ENCODE measurements around the gene LRRC3.

The LRRC3 gene

DNA sequence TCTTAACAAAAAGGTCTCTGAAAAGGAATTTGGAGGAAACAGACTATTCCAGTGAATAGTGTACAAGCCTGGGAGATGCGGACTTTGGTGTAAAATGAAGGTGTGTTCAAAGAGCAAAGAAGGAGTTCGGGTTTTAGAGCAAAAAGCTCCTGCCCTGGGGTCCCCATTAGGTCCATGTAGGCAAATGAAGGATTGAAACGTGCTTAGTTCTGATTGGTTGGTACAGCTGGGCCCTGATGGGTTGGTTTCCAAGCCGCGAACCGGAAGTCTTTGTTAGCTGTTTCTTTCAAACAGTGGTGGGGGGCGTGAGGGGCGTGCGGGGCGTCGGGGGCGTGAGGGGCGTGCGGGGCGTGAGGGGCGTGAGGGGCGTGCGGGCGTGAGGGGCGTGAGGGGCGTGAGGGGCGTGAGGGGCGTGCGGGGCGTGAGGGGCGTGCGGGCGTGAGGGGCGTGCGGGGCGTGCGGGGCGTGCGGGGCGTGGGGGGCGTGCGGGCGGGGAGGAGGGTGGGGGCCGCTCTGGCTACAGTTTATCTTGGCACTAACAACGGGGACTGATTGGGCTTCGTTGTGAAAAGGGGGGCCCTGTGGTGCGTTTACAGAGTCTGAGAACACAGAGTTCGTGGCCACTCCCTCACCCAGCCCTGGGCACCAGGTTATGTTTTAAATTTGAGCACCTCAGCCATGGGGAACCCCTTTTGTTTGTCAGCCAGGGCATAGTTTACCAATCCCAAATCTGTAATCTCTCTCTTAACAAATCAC is 29.4 kb downstream of the LRRC3 start:
- WGBS, 2 donors (ENCODE audit: extremely low coverage in 2 of 2, insufficient read length in 2 of 2, insufficient replicate concordance in 1 of 2): no CpG with 5 or more reads among the region's 43 CpGs
- Histone ChIP-seq H3K18ac (ENCODE audit: low read length) (peak overlapping the region; percentile 46), H3K4ac (ENCODE audit: low read length) (no peak overlapping the region), H2BK120ac (ENCODE audit: low read depth, low read length) (no peak overlapping the region), H2AK5ac (ENCODE audit: low read depth, low read length) (no peak overlapping the region), H3K14ac (ENCODE audit: low read length) (no peak overlapping the region), H3K9ac (ENCODE audit: low read depth, low read length, poor library complexity) (no peak overlapping the region), H4K91ac (ENCODE audit: low read depth, low read length, poor library complexity) (no peak overlapping the region), H2BK12ac (ENCODE audit: low read length) (no peak overlapping the region), H2BK5ac (ENCODE audit: low read length) (no peak overlapping the region), H3K36me3 (replicated peaks in 1 of 2; ENCODE audit: control insufficient read depth in 2 of 2, insufficient read depth in 2 of 2, low read length in 2 of 2) (no peaks in the 10 kb centered on the region), H3K23ac (ENCODE audit: low read depth, low read length, poor library complexity) (no peak overlapping the region), H3K4me3 (ENCODE audit: low read length in 2 of 2) (no peak overlapping the region), H3K4me2 (ENCODE audit: insufficient read depth, low read length, poor library complexity, severe bottlenecking) (no peak overlapping the region), H2AFZ (ENCODE audit: low read length) (no peak overlapping the region), H3K4me1 (ENCODE audit: control insufficient read depth in 2 of 2, insufficient read depth in 1 of 2, low read depth in 1 of 2, low read length in 2 of 2) (no peaks in the 10 kb centered on the region), H3K27me3 (ENCODE audit: control insufficient read depth in 3 of 3, insufficient read depth in 3 of 3, low read depth in 1 of 3, low read length in 3 of 3) (peaks cover 0 to 10% (median 0%) of the 10 kb centered on the region in 3 experiments), H3K27ac (replicated peaks; ENCODE audit: low read length) (no peak overlapping the region), H2BK15ac (ENCODE audit: low read length) (no peak overlapping the region), H3K9me3 (replicated peaks in 1 of 2; ENCODE audit: control insufficient read depth in 2 of 2, insufficient read depth in 1 of 2, low read depth in 1 of 2, low read length in 2 of 2) (peaks cover 0 to 5% of the 10 kb centered on the region in 2 donors), H4K8ac (ENCODE audit: low read depth, low read length) (no peak overlapping the region), H3K79me1 (ENCODE audit: low read depth, low read length) (no peaks in the 10 kb centered on the region)
- no peak for DNase-seq (ENCODE audit: low spot score)

DNA sequence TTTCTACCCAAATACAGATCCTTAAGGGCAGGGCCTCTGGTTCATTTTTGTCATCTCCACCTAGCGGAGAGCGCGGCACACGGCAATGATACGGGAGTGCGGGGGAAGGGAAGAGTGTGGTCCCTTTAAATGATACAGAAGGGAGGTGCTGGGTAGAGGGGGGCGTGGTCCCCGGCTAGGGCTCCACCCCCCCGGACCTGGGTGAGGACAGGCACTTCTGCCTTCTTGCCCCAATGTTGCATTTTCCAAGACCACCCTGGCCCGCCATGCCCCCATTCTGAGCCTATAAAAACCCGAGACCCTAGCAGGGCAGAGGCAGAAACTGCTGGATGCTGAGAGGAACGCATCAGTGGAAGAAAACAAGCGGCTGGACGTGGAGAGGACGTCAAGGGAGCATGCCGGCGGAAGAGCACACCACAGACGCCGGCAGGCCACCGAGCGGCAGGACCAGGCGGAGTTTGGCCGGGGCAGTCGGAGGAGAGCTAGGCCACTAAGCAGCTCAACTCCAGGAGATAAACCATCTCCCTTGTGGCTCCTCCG is 30.0 kb downstream of the LRRC3 start:
- Histone ChIP-seq H2BK12ac (ENCODE audit: low read length) (no peak overlapping the region), H2BK15ac (ENCODE audit: low read length) (peak overlapping the region; percentile 27), H3K23ac (ENCODE audit: low read depth, low read length, poor library complexity) (peak overlapping the region; percentile 21), H3K9me3 (replicated peaks in 1 of 2; ENCODE audit: control insufficient read depth in 2 of 2, insufficient read depth in 1 of 2, low read depth in 1 of 2, low read length in 2 of 2) (peaks cover 0 to 5% of the 10 kb centered on the region in 2 donors), H3K9ac (ENCODE audit: low read depth, low read length, poor library complexity) (peak overlapping the region; percentile 46), H3K4me2 (ENCODE audit: insufficient read depth, low read length, poor library complexity, severe bottlenecking) (peak overlapping the region; percentile 46), H3K36me3 (replicated peaks in 1 of 2; ENCODE audit: control insufficient read depth in 2 of 2, insufficient read depth in 2 of 2, low read length in 2 of 2) (no peaks in the 10 kb centered on the region), H4K91ac (ENCODE audit: low read depth, low read length, poor library complexity) (no peak overlapping the region), H3K27ac (replicated peaks; ENCODE audit: low read length) (no peak overlapping the region), H2BK120ac (ENCODE audit: low read depth, low read length) (no peak overlapping the region), H3K27me3 (ENCODE audit: control insufficient read depth in 3 of 3, insufficient read depth in 3 of 3, low read depth in 1 of 3, low read length in 3 of 3) (peaks cover 0 to 10% (median 0%) of the 10 kb centered on the region in 3 experiments), H3K4ac (ENCODE audit: low read length) (no peak overlapping the region), H3K79me1 (ENCODE audit: low read depth, low read length) (no peaks in the 10 kb centered on the region), H3K4me1 (ENCODE audit: control insufficient read depth in 2 of 2, insufficient read depth in 1 of 2, low read depth in 1 of 2, low read length in 2 of 2) (no peaks in the 10 kb centered on the region), H4K8ac (ENCODE audit: low read depth, low read length) (no peak overlapping the region), H3K4me3 (ENCODE audit: low read length in 2 of 2) (peak overlapping the region; percentile 54 to 75), H3K18ac (ENCODE audit: low read length) (peak overlapping the region; percentile 0), H2BK5ac (ENCODE audit: low read length) (no peak overlapping the region), H3K14ac (ENCODE audit: low read length) (no peak overlapping the region), H2AK5ac (ENCODE audit: low read depth, low read length) (no peak overlapping the region), H2AFZ (ENCODE audit: low read length) (peak overlapping the region; percentile 80)
- WGBS, 2 donors (ENCODE audit: extremely low coverage in 2 of 2, insufficient read length in 2 of 2, insufficient replicate concordance in 1 of 2): no CpG with 5 or more reads among the region's 25 CpGs
- DNase-seq (ENCODE audit: low spot score): peak; percentile 29

DNA sequence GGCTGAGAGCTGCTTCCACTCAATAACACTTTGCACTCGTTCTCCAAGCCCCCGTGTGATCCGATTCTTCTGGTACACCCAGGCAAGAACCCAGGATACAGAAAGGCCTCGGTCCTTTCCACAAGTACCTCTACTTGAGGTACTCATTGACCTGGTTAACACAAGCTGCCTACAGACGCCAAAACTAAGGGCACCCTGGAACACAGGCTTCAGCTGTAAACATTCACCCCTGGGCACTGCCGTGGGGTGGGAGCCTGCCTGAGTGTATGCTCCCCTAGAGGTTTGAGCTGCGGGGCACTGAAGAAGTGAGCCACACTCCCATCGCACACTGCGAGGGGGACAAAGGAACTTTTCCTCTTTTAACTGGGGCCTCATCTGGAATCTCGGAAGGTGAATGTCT is 30.5 kb downstream of the LRRC3 start:
- peak overlapping the region; percentile 46 for H3K9ac ChIP-seq (ENCODE audit: low read depth, low read length, poor library complexity)
- H3K27me3 ChIP-seq (ENCODE audit: control insufficient read depth in 3 of 3, insufficient read depth in 3 of 3, low read depth in 1 of 3, low read length in 3 of 3): peaks cover 0 to 10% (median 0%) of the 10 kb centered on the region in 3 experiments
- peak overlapping the region; percentile 80 for H2AFZ ChIP-seq (ENCODE audit: low read length)
- peak overlapping the region; percentile 27 for H2BK15ac ChIP-seq (ENCODE audit: low read length)
- peak overlapping the region; percentile 54 to 75 for H3K4me3 ChIP-seq (ENCODE audit: low read length in 2 of 2)
- H3K36me3 ChIP-seq (replicated peaks in 1 of 2; ENCODE audit: control insufficient read depth in 2 of 2, insufficient read depth in 2 of 2, low read length in 2 of 2): no peaks in the 10 kb centered on the region
- no peak overlapping the region for H4K91ac ChIP-seq (ENCODE audit: low read depth, low read length, poor library complexity)
- H3K4me2 ChIP-seq (ENCODE audit: insufficient read depth, low read length, poor library complexity, severe bottlenecking): peak overlapping the region; percentile 46
- H2AK5ac ChIP-seq (ENCODE audit: low read depth, low read length): no peak overlapping the region
- no peak overlapping the region for H3K27ac ChIP-seq (replicated peaks; ENCODE audit: low read length)
- H2BK12ac ChIP-seq (ENCODE audit: low read length): no peak overlapping the region
- H3K18ac ChIP-seq (ENCODE audit: low read length): peak overlapping the region; percentile 19
- H3K14ac ChIP-seq (ENCODE audit: low read length): no peak overlapping the region
- H3K9me3 ChIP-seq (replicated peaks in 1 of 2; ENCODE audit: control insufficient read depth in 2 of 2, insufficient read depth in 1 of 2, low read depth in 1 of 2, low read length in 2 of 2): peaks cover 0 to 6% of the 10 kb centered on the region in 2 donors
- H2BK120ac ChIP-seq (ENCODE audit: low read depth, low read length): no peak overlapping the region
- no peak overlapping the region for H4K8ac ChIP-seq (ENCODE audit: low read depth, low read length)
- H3K79me1 ChIP-seq (ENCODE audit: low read depth, low read length): no peaks in the 10 kb centered on the region
- no peak overlapping the region for H2BK5ac ChIP-seq (ENCODE audit: low read length)
- no CpG with 5 or more reads among the region's 10 CpGs for WGBS, 2 donors (ENCODE audit: extremely low coverage in 2 of 2, insufficient read length in 2 of 2, insufficient replicate concordance in 1 of 2)
- H3K4ac ChIP-seq (ENCODE audit: low read length): no peak overlapping the region
- peak overlapping the region; percentile 21 for H3K23ac ChIP-seq (ENCODE audit: low read depth, low read length, poor library complexity)
- no peak for DNase-seq (ENCODE audit: low spot score)
- H3K4me1 ChIP-seq (ENCODE audit: control insufficient read depth in 2 of 2, insufficient read depth in 1 of 2, low read depth in 1 of 2, low read length in 2 of 2): no peaks in the 10 kb centered on the region

DNA sequence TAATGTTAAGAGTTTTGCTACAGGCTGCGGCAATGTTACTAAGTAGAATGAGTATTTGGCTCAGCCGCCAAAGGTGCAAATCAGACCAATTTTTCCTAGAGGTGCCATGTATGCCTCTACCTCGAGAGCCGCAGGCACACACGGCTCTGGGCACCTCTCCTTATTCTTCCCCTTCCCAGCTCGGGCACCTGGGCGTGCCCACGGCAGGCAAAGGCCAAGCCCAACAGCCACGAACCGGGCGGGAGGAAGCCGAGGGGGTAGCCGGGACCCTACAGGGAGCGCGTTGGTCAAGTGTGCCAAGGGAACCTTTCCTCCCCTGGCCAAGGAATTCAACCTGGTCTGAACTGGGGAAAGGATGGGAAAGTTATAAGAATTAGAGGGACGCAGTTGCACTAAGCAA is 31.0 kb downstream of the LRRC3 start:
- H2AK5ac ChIP-seq (ENCODE audit: low read depth, low read length): no peak overlapping the region
- no peak overlapping the region for H3K4ac ChIP-seq (ENCODE audit: low read length)
- no peak overlapping the region for H3K14ac ChIP-seq (ENCODE audit: low read length)
- peak overlapping the region; percentile 44 for H3K4me2 ChIP-seq (ENCODE audit: insufficient read depth, low read length, poor library complexity, severe bottlenecking)
- no peak overlapping the region for H2BK12ac ChIP-seq (ENCODE audit: low read length)
- H2BK120ac ChIP-seq (ENCODE audit: low read depth, low read length): no peak overlapping the region
- peaks cover 0 to 9% of the 10 kb centered on the region in 2 donors for H3K9me3 ChIP-seq (replicated peaks in 1 of 2; ENCODE audit: control insufficient read depth in 2 of 2, insufficient read depth in 1 of 2, low read depth in 1 of 2, low read length in 2 of 2)
- H3K9ac ChIP-seq (ENCODE audit: low read depth, low read length, poor library complexity): no peak overlapping the region
- peaks cover 0 to 10% (median 0%) of the 10 kb centered on the region in 3 experiments for H3K27me3 ChIP-seq (ENCODE audit: control insufficient read depth in 3 of 3, insufficient read depth in 3 of 3, low read depth in 1 of 3, low read length in 3 of 3)
- no peaks in the 10 kb centered on the region for H3K36me3 ChIP-seq (replicated peaks in 1 of 2; ENCODE audit: control insufficient read depth in 2 of 2, insufficient read depth in 2 of 2, low read length in 2 of 2)
- H3K4me3 ChIP-seq (ENCODE audit: low read length in 2 of 2): peak overlapping the region; percentile 54 to 73
- no peaks in the 10 kb centered on the region for H3K4me1 ChIP-seq (ENCODE audit: control insufficient read depth in 2 of 2, insufficient read depth in 1 of 2, low read depth in 1 of 2, low read length in 2 of 2)
- H2AFZ ChIP-seq (ENCODE audit: low read length): no peak overlapping the region
- no peaks in the 10 kb centered on the region for H3K79me1 ChIP-seq (ENCODE audit: low read depth, low read length)
- no peak overlapping the region for H2BK15ac ChIP-seq (ENCODE audit: low read length)
- H2BK5ac ChIP-seq (ENCODE audit: low read length): no peak overlapping the region
- no peak overlapping the region for H4K91ac ChIP-seq (ENCODE audit: low read depth, low read length, poor library complexity)
- H3K23ac ChIP-seq (ENCODE audit: low read depth, low read length, poor library complexity): no peak overlapping the region
- H4K8ac ChIP-seq (ENCODE audit: low read depth, low read length): no peak overlapping the region
- H3K27ac ChIP-seq (replicated peaks; ENCODE audit: low read length): no peak overlapping the region
- no peak for DNase-seq (ENCODE audit: low spot score)
- H3K18ac ChIP-seq (ENCODE audit: low read length): peak overlapping the region; percentile 74
- WGBS, 2 donors (ENCODE audit: extremely low coverage in 2 of 2, insufficient read length in 2 of 2, insufficient replicate concordance in 1 of 2): no CpG with 5 or more reads among the region's 16 CpGs
